OCI-LY1 (cell line): Measurements from ENCODE around the gene TLL2.

Source experiments
- H2AFZ ChIP-seq: fragments of 200-600 bp; sonication (generic), shearing (Covaris generic); 2 replicates; pipeline ENCODE4 v1.6.0; 2014; ENCODE audit warnings: antibody characterized with exemption, mild to moderate bottlenecking, low read length
- H3F3A ChIP-seq: fragments of 200-600 bp; sonication (generic), shearing (Covaris generic); 2 replicates; pipeline ENCODE4 v1.6.0; 2014; ENCODE audit warnings: mild to moderate bottlenecking, antibody characterized with exemption, low read length, moderate library complexity; ENCODE audit not compliant: insufficient read depth
- H3K27ac ChIP-seq: fragments of 200-600 bp; sonication (generic); 2 replicates; pipeline ENCODE4 v1.5.1; 2014; ENCODE audit warnings: low read length, mixed run types, mild to moderate bottlenecking, low read depth; ENCODE audit not compliant: poor library complexity, severe bottlenecking
- H3K27me3 ChIP-seq: fragments of 200-600 bp; sonication (generic); 2 replicates; pipeline ENCODE4 v1.6.0; 2014; ENCODE audit warnings: antibody characterized with exemption, mild to moderate bottlenecking, low read length, moderate library complexity; ENCODE audit not compliant: insufficient read depth
- H3K36me3 ChIP-seq: fragments of 200-600 bp; sonication (generic); 2 replicates; pipeline ENCODE4 v1.6.1; 2014; ENCODE audit warnings: mild to moderate bottlenecking, antibody characterized with exemption, low read length, moderate library complexity, mixed read lengths; ENCODE audit not compliant: insufficient read depth
- H3K4me1 ChIP-seq: fragments of 200-600 bp; sonication (generic); 2 replicates; pipeline ENCODE4 v1.5.1; 2014; ENCODE audit warnings: mild to moderate bottlenecking, low read length, moderate library complexity; ENCODE audit not compliant: insufficient read depth, severe bottlenecking
- H3K4me2 ChIP-seq: fragments of 200-600 bp; sonication (generic), shearing (Covaris generic); 2 replicates; pipeline ENCODE4 v1.6.1; 2014; ENCODE audit warnings: low read length
- H3K4me3 ChIP-seq: fragments of 200-600 bp; sonication (generic); 2 replicates; pipeline ENCODE4 v1.5.1; 2014; ENCODE audit warnings: low read length, low read depth, mild to moderate bottlenecking, mixed read lengths; ENCODE audit not compliant: poor library complexity, severe bottlenecking
- H3K79me2 ChIP-seq: fragments of 200-600 bp; shearing (Covaris generic); 2 replicates; pipeline ENCODE4 v1.6.1; 2016; ENCODE audit warnings: mixed run types, low read length, mixed read lengths; ENCODE audit not compliant: insufficient read depth
- H3K9ac ChIP-seq: fragments of 200-600 bp; sonication (generic), shearing (Covaris generic); 2 replicates; pipeline ENCODE4 v1.6.1; 2014; ENCODE audit warnings: mild to moderate bottlenecking, low read length, mixed read lengths
- H3K9me2 ChIP-seq: fragments of 200-600 bp; sonication (generic), shearing (Covaris generic); 2 replicates; pipeline ENCODE4 v1.6.1; 2014; ENCODE audit warnings: low read depth, mild to moderate bottlenecking, low read length, mixed read lengths
- H3K9me3 ChIP-seq: fragments of 200-600 bp; shearing (Covaris generic); 2 replicates; pipeline ENCODE4 v1.6.1; 2014; ENCODE audit warnings: low read length, mixed read lengths
- H4K20me1 ChIP-seq: fragments of 200-600 bp; sonication (generic), shearing (Covaris generic); 2 replicates; pipeline ENCODE4 v1.6.0; 2016; ENCODE audit warnings: mild to moderate bottlenecking, low read length; ENCODE audit not compliant: insufficient read depth
- EZH2 ChIP-seq: fragments of 200-600 bp; sonication (generic), shearing (Covaris generic); IDR thresholded peaks from 2 replicates; pipeline ENCODE4 v1.8.0; 2017; ENCODE audit warnings: borderline replicate concordance, mixed run types, mild to moderate bottlenecking, antibody characterized with exemption, low read length, moderate library complexity, mixed read lengths
- TF ChIP-seq, protein P1 (sequence below): fragments of 200-600 bp; sonication (generic), shearing (Covaris generic); IDR thresholded peaks from 2 replicates; pipeline ENCODE4 v1.5.1; 2017; ENCODE audit warnings: mild to moderate bottlenecking, antibody characterized with exemption, low read length, moderate library complexity, mixed read lengths

Gene TLL2

DNA sequence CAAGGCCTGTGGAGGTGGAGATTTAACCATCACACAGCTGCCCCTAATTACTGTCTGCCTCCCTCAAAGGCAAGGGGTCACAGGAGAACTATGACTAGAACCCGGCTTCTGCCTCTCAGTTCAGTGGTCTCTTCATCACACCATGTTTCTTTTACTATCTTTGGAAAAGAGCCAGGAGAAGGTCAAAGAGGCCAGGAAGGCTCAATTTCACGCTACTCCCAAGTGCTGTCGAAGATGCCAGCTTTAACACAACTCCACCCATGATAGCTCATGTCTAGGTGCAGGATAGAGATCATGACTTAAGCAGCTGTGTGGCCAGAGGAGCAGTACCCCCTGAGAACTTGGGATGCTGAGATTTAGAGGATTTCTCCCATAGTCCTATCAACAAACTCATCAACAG is 94.4 kb downstream of the TLL2 start:
- no peaks in the 10 kb centered on the region for H4K20me1 ChIP-seq
- H3K4me2 ChIP-seq: no peak overlapping the region
- no peaks in the 10 kb centered on the region for H3K36me3 ChIP-seq
- no peak overlapping the region for H3K9ac ChIP-seq
- no peaks in the 10 kb centered on the region for H3K9me3 ChIP-seq
- no peak overlapping the region for H2AFZ ChIP-seq
- no peaks in the 10 kb centered on the region for H3K79me2 ChIP-seq
- no peak overlapping the region for H3K4me3 ChIP-seq
- no peaks in the 10 kb centered on the region for H3K9me2 ChIP-seq
- no peaks in the 10 kb centered on the region for H3F3A ChIP-seq
- no peaks in the 10 kb centered on the region for H3K4me1 ChIP-seq
- TF ChIP-seq, protein P1, sequence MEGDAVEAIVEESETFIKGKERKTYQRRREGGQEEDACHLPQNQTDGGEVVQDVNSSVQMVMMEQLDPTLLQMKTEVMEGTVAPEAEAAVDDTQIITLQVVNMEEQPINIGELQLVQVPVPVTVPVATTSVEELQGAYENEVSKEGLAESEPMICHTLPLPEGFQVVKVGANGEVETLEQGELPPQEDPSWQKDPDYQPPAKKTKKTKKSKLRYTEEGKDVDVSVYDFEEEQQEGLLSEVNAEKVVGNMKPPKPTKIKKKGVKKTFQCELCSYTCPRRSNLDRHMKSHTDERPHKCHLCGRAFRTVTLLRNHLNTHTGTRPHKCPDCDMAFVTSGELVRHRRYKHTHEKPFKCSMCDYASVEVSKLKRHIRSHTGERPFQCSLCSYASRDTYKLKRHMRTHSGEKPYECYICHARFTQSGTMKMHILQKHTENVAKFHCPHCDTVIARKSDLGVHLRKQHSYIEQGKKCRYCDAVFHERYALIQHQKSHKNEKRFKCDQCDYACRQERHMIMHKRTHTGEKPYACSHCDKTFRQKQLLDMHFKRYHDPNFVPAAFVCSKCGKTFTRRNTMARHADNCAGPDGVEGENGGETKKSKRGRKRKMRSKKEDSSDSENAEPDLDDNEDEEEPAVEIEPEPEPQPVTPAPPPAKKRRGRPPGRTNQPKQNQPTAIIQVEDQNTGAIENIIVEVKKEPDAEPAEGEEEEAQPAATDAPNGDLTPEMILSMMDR: no peak
- TF ChIP-seq EZH2: no peak
- H3K27ac ChIP-seq: no peak overlapping the region
- H3K27me3 ChIP-seq: no peaks in the 10 kb centered on the region

GRCh38 chr10:96418582-96418981 is 95.1 kb downstream of the TLL2 start:
- Histone ChIP-seq H3K27ac (no peak overlapping the region), H3K36me3 (no peaks in the 10 kb centered on the region), H4K20me1 (no peaks in the 10 kb centered on the region), H3K9me2 (no peaks in the 10 kb centered on the region), H3K27me3 (no peaks in the 10 kb centered on the region), H3K4me2 (no peak overlapping the region), H3K4me1 (no peaks in the 10 kb centered on the region), H3K9me3 (no peaks in the 10 kb centered on the region), H2AFZ (no peak overlapping the region), H3K79me2 (no peaks in the 10 kb centered on the region), H3K9ac (no peak overlapping the region), H3K4me3 (no peak overlapping the region), H3F3A (no peaks in the 10 kb centered on the region)
- no peak for TF ChIP-seq EZH2
- TF ChIP-seq, protein P1: no peak

DNA sequence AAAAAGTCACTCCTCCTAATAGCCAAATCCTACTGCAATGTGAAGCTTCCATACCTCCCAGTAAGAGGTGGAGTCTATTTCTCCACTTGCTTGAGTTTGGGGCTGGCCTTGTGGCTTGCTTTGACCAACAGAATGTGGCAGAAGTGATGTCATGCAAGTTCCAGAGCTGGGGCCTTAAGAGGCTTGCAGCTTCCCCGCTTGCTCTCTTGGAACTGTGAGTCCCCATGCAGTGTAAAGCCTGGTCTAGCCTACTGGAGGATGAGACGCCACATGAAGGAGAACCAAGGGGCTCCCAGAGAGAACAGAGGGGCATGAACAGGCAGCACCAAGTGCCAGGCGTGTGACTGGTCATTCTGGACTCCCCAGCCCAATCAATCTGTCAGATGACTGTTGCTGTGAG is 96.3 kb downstream of the TLL2 start:
- no peaks in the 10 kb centered on the region for H3K36me3 ChIP-seq
- H3K9ac ChIP-seq: no peak overlapping the region
- no peak overlapping the region for H3K4me2 ChIP-seq
- H3K79me2 ChIP-seq: no peaks in the 10 kb centered on the region
- H3K4me3 ChIP-seq: no peak overlapping the region
- H3F3A ChIP-seq: no peaks in the 10 kb centered on the region
- H3K27ac ChIP-seq: no peak overlapping the region
- H3K27me3 ChIP-seq: no peaks in the 10 kb centered on the region
- H4K20me1 ChIP-seq: no peaks in the 10 kb centered on the region
- H2AFZ ChIP-seq: no peak overlapping the region
- no peaks in the 10 kb centered on the region for H3K9me3 ChIP-seq
- no peaks in the 10 kb centered on the region for H3K9me2 ChIP-seq
- H3K4me1 ChIP-seq: no peaks in the 10 kb centered on the region
- TF ChIP-seq, protein P1: no peak
- no peak for TF ChIP-seq EZH2
